ENCODE measurements around the gene AP5Z1.

The AP5Z1 gene

DNA sequence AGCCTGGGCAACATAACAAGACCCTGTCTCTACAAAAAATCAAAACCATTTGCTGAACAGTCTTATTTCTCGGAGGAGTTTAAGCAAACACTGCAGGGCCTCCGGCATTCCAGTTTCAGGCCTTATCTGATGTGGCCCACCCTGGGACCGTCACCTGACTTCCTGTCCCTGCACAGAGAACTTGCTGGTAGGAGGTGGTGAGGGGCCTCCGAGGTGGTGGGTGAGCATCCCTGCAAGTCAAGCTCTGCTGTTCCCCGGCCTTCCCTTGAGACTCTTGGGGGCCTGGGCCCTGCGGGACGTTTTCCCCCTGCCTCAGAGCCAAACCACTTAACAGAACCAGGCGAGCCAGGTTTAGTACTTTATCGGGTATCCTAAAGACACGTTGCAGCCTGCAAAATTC is 44.5 kb upstream of the AP5Z1 start:
- no peak overlapping the region for H3K4me2 ChIP-seq (ENCODE audit: low read length)
- H3K79me2 ChIP-seq (ENCODE audit: insufficient read depth, low read length), result no peaks in the 10 kb centered on the region

DNA sequence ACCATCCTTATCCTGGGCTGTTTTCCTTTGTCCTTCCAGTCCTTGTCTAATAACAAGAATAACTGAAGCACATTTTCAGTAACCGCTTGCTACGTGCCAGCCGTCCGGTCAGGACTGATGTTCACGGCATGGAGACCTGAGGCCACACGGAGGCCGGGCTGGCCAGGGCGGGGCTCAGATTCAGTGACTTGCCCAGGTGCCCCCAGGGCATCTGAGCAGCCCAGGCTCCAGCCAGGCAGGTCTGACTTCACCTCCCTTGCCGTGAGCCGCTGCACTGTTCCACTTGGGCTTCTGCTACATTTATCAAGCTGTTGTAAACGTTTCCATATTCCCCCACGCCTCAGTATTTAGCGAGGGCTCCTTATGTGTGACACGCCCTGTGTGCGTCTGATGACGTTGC is 43.6 kb upstream of the AP5Z1 start:
- Histone ChIP-seq H3K4me1 (ENCODE audit: insufficient read depth, low read length, severe bottlenecking) (no peaks in the 10 kb centered on the region), H2AFZ (ENCODE audit: low read length) (no peak overlapping the region), H3K79me2 (ENCODE audit: insufficient read depth, low read length) (no peaks in the 10 kb centered on the region), H4K20me1 (ENCODE audit: insufficient read depth, low read length) (no peaks in the 10 kb centered on the region), H3K4me2 (ENCODE audit: low read length) (no peak overlapping the region), H3K9ac (ENCODE audit: low read length) (no peak overlapping the region), H3K4me3 (ENCODE audit: low read depth, low read length, poor library complexity, severe bottlenecking) (no peak overlapping the region), H3K9me2 (ENCODE audit: low read depth, low read length) (no peaks in the 10 kb centered on the region), H3K9me3 (ENCODE audit: low read length) (no peaks in the 10 kb centered on the region), H3K27me3 (ENCODE audit: insufficient read depth, low read length) (no peaks in the 10 kb centered on the region), H3K27ac (ENCODE audit: low read depth, low read length, poor library complexity, severe bottlenecking) (no peak overlapping the region), H3F3A (ENCODE audit: insufficient read depth, low read length) (no peaks in the 10 kb centered on the region), H3K36me3 (ENCODE audit: insufficient read depth, low read length) (peaks cover 13% of the 10 kb centered on the region; the same call in 1 of the 2 replicates)
- TF ChIP-seq EZH2 (IDR thresholded peaks at IDR 0.05; ENCODE audit: borderline replicate concordance, low read length), result no peak
- TF ChIP-seq, protein P1, sequence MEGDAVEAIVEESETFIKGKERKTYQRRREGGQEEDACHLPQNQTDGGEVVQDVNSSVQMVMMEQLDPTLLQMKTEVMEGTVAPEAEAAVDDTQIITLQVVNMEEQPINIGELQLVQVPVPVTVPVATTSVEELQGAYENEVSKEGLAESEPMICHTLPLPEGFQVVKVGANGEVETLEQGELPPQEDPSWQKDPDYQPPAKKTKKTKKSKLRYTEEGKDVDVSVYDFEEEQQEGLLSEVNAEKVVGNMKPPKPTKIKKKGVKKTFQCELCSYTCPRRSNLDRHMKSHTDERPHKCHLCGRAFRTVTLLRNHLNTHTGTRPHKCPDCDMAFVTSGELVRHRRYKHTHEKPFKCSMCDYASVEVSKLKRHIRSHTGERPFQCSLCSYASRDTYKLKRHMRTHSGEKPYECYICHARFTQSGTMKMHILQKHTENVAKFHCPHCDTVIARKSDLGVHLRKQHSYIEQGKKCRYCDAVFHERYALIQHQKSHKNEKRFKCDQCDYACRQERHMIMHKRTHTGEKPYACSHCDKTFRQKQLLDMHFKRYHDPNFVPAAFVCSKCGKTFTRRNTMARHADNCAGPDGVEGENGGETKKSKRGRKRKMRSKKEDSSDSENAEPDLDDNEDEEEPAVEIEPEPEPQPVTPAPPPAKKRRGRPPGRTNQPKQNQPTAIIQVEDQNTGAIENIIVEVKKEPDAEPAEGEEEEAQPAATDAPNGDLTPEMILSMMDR (IDR thresholded peaks at IDR 0.05; ENCODE audit: low read length), result no peak

More for the DNA sequence above, 44.5 kb upstream of the AP5Z1 start:
- TF ChIP-seq, protein P1 (IDR thresholded peaks at IDR 0.05; ENCODE audit: low read length), result no peak
- TF ChIP-seq EZH2 (IDR thresholded peaks at IDR 0.05; ENCODE audit: borderline replicate concordance, low read length), result no peak
- no peaks in the 10 kb centered on the region for H3F3A ChIP-seq (ENCODE audit: insufficient read depth, low read length)
- no peak overlapping the region for H3K9ac ChIP-seq (ENCODE audit: low read length)
- H3K36me3 ChIP-seq (ENCODE audit: insufficient read depth, low read length), result peaks cover 13% of the 10 kb centered on the region; the same call in 1 of the 2 replicates
- H4K20me1 ChIP-seq (ENCODE audit: insufficient read depth, low read length), result no peaks in the 10 kb centered on the region
- no peak overlapping the region for H3K4me3 ChIP-seq (ENCODE audit: low read depth, low read length, poor library complexity, severe bottlenecking)
- H2AFZ ChIP-seq (ENCODE audit: low read length), result no peak overlapping the region
- H3K9me2 ChIP-seq (ENCODE audit: low read depth, low read length), result no peaks in the 10 kb centered on the region
- no peaks in the 10 kb centered on the region for H3K9me3 ChIP-seq (ENCODE audit: low read length)
- peaks cover under 1% of the 10 kb centered on the region for H3K4me1 ChIP-seq (ENCODE audit: insufficient read depth, low read length, severe bottlenecking)
- H3K27ac ChIP-seq (ENCODE audit: low read depth, low read length, poor library complexity, severe bottlenecking), result no peak overlapping the region
- no peaks in the 10 kb centered on the region for H3K27me3 ChIP-seq (ENCODE audit: insufficient read depth, low read length)

DNA sequence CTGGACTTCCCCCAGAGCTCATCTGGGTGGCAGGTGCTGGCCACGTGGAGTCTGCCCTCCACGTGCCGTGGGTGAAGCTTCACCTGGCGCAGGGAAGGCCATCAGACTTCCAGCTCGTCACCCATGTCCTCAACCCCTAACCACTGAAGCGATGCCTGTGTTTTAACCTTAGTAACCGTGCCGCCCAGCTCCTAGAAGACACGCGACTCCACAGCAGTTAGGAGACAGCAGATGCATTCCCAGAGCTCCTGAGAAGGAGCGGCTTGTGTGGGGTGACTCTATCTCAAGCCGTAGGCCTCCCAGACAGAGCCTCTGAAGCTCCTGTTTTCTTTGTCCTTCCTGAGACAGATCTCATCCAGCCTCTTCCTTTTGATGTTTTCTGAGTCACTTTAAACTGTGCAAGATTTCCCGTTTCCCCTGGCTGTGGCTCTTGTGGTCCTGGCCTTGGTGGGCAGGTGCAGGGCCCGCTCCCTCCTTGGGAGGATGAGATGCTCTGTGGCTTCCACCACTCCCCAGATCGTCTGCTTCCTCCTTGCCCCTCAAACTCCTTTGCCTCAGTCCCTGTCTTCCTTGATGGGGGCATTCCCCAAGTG is 41.4 kb upstream of the AP5Z1 start:
- Histone ChIP-seq H3K4me2 (ENCODE audit: low read length) (no peak overlapping the region), H4K20me1 (ENCODE audit: insufficient read depth, low read length) (no peaks in the 10 kb centered on the region), H3K9me2 (ENCODE audit: low read depth, low read length) (no peaks in the 10 kb centered on the region), H3K27me3 (ENCODE audit: insufficient read depth, low read length) (no peaks in the 10 kb centered on the region), H2AFZ (ENCODE audit: low read length) (no peak overlapping the region), H3F3A (ENCODE audit: insufficient read depth, low read length) (no peaks in the 10 kb centered on the region), H3K4me1 (ENCODE audit: insufficient read depth, low read length, severe bottlenecking) (no peaks in the 10 kb centered on the region), H3K4me3 (ENCODE audit: low read depth, low read length, poor library complexity, severe bottlenecking) (no peak overlapping the region), H3K27ac (ENCODE audit: low read depth, low read length, poor library complexity, severe bottlenecking) (no peak overlapping the region), H3K79me2 (ENCODE audit: insufficient read depth, low read length) (no peaks in the 10 kb centered on the region), H3K9ac (ENCODE audit: low read length) (no peak overlapping the region), H3K9me3 (ENCODE audit: low read length) (no peaks in the 10 kb centered on the region), H3K36me3 (ENCODE audit: insufficient read depth, low read length) (0 out of 2 replicates have a peak, but pooled peaks cover 6% of the 10 kb centered on the region)
- no peak for TF ChIP-seq EZH2 (IDR thresholded peaks at IDR 0.05; ENCODE audit: borderline replicate concordance, low read length)
- TF ChIP-seq, protein P1 (IDR thresholded peaks at IDR 0.05; ENCODE audit: low read length), result no peak

Measured in OCI-LY1 (cell line).